ENCODE results near the gene TRAM2.
A peak's percentile ranks its signal among the peaks of the same experiment; 100 is the strongest.

TRAM2 gene, protein sequence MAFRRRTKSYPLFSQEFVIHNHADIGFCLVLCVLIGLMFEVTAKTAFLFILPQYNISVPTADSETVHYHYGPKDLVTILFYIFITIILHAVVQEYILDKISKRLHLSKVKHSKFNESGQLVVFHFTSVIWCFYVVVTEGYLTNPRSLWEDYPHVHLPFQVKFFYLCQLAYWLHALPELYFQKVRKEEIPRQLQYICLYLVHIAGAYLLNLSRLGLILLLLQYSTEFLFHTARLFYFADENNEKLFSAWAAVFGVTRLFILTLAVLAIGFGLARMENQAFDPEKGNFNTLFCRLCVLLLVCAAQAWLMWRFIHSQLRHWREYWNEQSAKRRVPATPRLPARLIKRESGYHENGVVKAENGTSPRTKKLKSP

DNA sequence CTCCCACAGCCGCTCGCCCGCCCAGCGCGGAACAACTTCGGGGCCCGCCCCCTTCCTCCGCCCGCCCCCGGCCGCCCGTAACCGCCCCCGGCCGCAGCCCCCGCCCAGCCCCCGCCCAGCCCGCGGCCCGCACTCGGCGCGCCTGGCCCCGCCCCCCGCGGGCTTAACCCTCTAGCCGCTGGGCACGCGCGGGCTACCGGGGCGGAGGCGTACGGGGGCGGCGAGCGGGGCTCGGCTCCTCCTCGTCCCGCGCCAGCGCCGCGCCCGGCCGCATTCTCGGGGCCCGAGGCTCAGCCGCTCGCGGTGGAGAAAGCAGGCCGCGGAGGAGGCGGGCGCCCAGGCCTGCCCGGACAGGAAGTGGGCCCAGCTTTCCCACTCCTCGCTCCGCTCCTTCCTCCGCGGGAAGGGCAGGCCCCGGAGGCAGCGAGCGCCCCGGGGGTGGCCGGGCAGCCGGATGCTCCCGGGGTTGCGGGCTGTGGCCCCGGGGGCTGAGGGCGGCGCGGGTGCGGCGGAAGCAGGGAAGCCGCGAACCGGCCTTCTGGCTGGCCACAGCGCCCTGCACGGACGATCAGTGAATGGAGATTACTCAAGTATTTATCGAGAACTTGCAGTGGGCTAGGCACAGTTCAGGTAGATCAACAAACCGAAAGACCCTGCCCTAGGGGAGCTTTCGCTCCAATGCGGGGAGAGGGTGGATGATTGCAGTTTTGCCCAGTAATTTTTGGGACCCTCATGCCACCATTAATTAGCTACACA, at the start of gene TRAM2:
TSS of gene TRAM2 (minus strand) at position 39 of the 756 bp plus-strand sequence. CDS start 145 bp downstream, outside the sequence.
- TF ChIP-seq, protein P1, sequence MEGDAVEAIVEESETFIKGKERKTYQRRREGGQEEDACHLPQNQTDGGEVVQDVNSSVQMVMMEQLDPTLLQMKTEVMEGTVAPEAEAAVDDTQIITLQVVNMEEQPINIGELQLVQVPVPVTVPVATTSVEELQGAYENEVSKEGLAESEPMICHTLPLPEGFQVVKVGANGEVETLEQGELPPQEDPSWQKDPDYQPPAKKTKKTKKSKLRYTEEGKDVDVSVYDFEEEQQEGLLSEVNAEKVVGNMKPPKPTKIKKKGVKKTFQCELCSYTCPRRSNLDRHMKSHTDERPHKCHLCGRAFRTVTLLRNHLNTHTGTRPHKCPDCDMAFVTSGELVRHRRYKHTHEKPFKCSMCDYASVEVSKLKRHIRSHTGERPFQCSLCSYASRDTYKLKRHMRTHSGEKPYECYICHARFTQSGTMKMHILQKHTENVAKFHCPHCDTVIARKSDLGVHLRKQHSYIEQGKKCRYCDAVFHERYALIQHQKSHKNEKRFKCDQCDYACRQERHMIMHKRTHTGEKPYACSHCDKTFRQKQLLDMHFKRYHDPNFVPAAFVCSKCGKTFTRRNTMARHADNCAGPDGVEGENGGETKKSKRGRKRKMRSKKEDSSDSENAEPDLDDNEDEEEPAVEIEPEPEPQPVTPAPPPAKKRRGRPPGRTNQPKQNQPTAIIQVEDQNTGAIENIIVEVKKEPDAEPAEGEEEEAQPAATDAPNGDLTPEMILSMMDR (conservative IDR thresholded peaks at IDR 0.05), result no peak
- peak; percentile 98 for TF ChIP-seq ZFX (IDR thresholded peaks at IDR 0.05)
- H3K27ac ChIP-seq, result peak within 1 kb of the TSS; percentile 98

DNA sequence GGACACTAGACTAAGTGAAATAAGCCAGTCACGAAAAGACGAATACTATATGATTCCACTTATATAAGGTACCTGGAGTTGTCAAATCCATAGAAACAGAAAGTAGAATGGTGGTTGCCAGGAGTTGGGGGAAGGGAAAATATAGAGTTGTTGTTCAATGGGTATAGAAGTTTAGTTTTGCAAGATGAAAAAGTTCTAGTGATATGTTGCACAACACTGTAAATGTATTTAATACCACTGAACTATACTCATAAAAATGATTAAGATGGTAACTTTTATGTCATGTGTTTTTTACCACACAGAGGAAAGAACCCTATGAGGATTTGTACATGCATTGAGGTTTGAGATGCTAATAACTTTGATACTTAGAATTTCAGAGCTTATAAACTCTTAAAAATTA, 46.0 kb upstream of the TRAM2 start:
- TF ChIP-seq, protein P1 (conservative IDR thresholded peaks at IDR 0.05), result no peak
- no peak for TF ChIP-seq ZFX (IDR thresholded peaks at IDR 0.05)
- H3K27ac ChIP-seq, result no peak overlapping the region

DNA sequence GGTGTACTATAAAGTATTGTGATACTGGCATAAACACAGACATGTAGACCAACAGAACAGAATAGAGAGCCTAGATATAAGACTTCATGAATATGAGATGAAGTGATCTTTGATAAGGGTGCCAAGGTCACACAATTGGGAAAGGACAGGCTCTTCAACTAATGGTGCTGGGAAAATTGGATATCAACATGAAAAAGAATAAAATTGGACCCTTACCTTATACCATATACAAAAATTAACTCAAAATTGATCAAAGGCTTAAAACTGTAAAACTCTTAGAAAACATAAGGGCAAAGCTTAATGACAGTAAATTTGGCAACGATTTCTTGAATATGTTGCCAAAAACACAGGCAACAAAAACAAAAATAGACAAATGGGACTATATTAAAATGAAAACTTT, 44.8 kb upstream of the TRAM2 start:
- TF ChIP-seq ZFX (IDR thresholded peaks at IDR 0.05), result no peak
- TF ChIP-seq, protein P1 (conservative IDR thresholded peaks at IDR 0.05), result no peak
- H3K27ac ChIP-seq, result no peak overlapping the region

- TF ChIP-seq, protein P1 (conservative IDR thresholded peaks at IDR 0.05), result no peak
- no peak for TF ChIP-seq ZFX (IDR thresholded peaks at IDR 0.05)
- no peak overlapping the region for H3K27ac ChIP-seq
These were observed 44.0 kb upstream of the TRAM2 start for GRCh38 chr6:52620906-52621190.

DNA sequence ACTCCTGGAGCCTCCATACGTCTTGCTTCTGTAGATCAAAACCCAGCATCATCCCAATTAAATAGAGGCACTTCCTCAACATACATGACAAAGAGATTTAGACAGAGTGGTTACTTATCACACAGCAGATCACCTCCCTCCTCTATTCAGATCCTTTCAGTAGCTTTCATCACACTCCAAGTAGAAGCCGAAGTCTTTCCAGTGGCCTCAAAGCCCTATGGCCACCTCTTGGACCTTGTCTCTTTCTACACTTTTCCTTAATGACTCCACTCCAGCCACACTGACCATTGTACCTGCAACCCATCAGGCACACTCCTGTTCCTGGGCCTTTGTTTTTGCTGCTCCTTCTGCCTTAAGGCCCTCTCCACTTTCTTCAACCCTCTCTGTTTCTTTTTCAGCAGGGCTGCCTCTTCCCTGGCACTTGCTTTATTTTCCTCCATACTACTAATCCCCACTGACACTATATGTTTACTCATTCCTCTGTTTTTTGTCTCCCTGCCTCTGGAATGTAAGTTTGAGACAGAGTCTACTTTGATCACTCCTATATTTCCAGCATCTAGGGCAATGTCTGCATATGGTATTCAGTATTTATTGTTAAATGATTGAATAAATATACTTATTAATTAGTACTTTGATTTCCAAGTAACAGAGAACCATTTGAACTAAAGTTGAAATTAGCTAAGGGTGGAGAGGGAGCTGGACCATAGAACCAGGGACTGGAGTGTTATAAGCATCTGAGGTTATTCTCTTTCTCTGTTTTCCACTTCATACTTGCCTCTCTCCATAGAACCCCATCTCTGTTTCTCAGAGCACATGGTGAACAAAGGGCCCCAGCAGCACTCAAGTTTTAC, 43.4 kb upstream of the TRAM2 start:
- H3K27ac ChIP-seq, result no peak overlapping the region
- TF ChIP-seq ZFX (IDR thresholded peaks at IDR 0.05), result no peak
- TF ChIP-seq, protein P1 (conservative IDR thresholded peaks at IDR 0.05), result no peak

DNA sequence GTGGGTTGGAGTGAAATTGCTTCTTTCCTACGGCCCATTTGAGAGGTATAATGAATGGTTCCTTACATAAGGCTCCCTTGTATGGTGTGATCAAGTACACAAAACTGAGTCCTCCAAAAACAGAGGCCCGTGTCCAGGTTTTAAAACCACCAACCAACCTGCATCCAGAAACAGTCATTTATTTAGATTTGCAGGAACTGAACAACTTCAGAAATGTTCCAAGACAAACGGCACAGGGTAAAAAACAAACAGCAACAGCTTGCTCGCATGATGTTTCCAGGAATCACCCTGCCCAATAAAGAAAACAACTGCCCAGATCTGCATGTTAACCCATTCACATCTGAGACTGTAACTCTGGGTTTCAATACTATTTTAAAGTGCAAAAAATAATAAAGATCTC, 40.2 kb upstream of the TRAM2 start:
- TF ChIP-seq, protein P1 (conservative IDR thresholded peaks at IDR 0.05), result no peak
- TF ChIP-seq ZFX (IDR thresholded peaks at IDR 0.05), result no peak
- no peak overlapping the region for H3K27ac ChIP-seq
